Erythroblast (primary cell): ENCODE measurements around the gene CHAT.

Experiments
- GATA1 ChIP-seq: IDR thresholded peaks from 2 replicates; pipeline ENCODE4 v1.6.1; 2011; ENCODE audit warnings: low read depth, mild to moderate bottlenecking, control low read depth, low read length, moderate library complexity
- POLR2A ChIP-seq: IDR thresholded peaks from 2 replicates; pipeline ENCODE4 v1.6.1; 2011; ENCODE audit warnings: mild to moderate bottlenecking, low read length

- no peak for TF ChIP-seq POLR2A
- no peak for TF ChIP-seq GATA1
Observed at GRCh38 chr10:49594594-49594993, 19.2 kb upstream of the CHAT start.
